ENCODE results near the gene LETMD1. TPM values are rescaled to one million over a fixed set of nuclear protein-coding genes. Genes with fewer than 3 reads are reported as not detected.

Gene LETMD1
- total RNA-seq, 1 donor from 2014 or later, result 20.6 TPM

- H3K27ac ChIP-seq (replicated peaks), result peak within 1 kb of the TSS; percentile 97
- H3K4me3 ChIP-seq, result peak within 1 kb of the TSS; percentile 91
- H3K9me3 ChIP-seq (replicated peaks), result no peaks in the 10 kb centered on the region
- no peaks in the 10 kb centered on the region for H3K27me3 ChIP-seq (ENCODE audit: low read depth)
- TF ChIP-seq CTCF (IDR thresholded peaks at IDR 0.05; ENCODE audit: borderline replicate concordance), result no peak
- intact Hi-C loops (cut with micrococcal nuclease), result no loop called here
- DNase-seq, result peak; percentile 98
- peaks cover 31% of the 10 kb centered on the region for H3K4me1 ChIP-seq
- no peaks in the 10 kb centered on the region for H3K36me3 ChIP-seq
These were observed 35.2 kb downstream of the LETMD1 start, which contains the start of gene CSRNP2 for GRCh38 chr12:51083126-51083833. TSS of gene CSRNP2 (minus strand) at chr12:51083596. CDS start at chr12:51076561, 7,035 bp downstream.

GRCh38 chr12:51085757-51086156 lies 37.6 kb downstream of the LETMD1 start:
- no peaks in the 10 kb centered on the region for H3K27me3 ChIP-seq (ENCODE audit: low read depth)
- H3K4me1 ChIP-seq, result peaks cover 28% of the 10 kb centered on the region
- intact Hi-C loops (cut with micrococcal nuclease), result no loop called here
- no peak overlapping the region for H3K27ac ChIP-seq (replicated peaks)
- H3K36me3 ChIP-seq, result no peaks in the 10 kb centered on the region
- DNase-seq, result no peak
- no peak overlapping the region for H3K4me3 ChIP-seq
- no peak for TF ChIP-seq CTCF (IDR thresholded peaks at IDR 0.05; ENCODE audit: borderline replicate concordance)
- H3K9me3 ChIP-seq (replicated peaks), result no peaks in the 10 kb centered on the region

- TF ChIP-seq CTCF (IDR thresholded peaks at IDR 0.05; ENCODE audit: borderline replicate concordance), result no peak
- DNase-seq, result no peak
- Histone ChIP-seq H3K27me3 (ENCODE audit: low read depth) (no peaks in the 10 kb centered on the region), H3K36me3 (peaks cover 6% of the 10 kb centered on the region), H3K4me1 (peaks cover 17% of the 10 kb centered on the region), H3K4me3 (no peak overlapping the region), H3K9me3 (replicated peaks) (no peaks in the 10 kb centered on the region), H3K27ac (replicated peaks) (no peak overlapping the region)
- intact Hi-C loops (cut with micrococcal nuclease), result no loop called here
These were observed 38.8 kb downstream of the LETMD1 start for GRCh38 chr12:51086933-51087332.

GRCh38 chr12:51087818-51088217 lies 39.7 kb downstream of the LETMD1 start:
- peaks cover 8% of the 10 kb centered on the region for H3K4me1 ChIP-seq
- no peak for DNase-seq
- H3K9me3 ChIP-seq (replicated peaks), result no peaks in the 10 kb centered on the region
- H3K36me3 ChIP-seq, result peaks cover 12% of the 10 kb centered on the region
- intact Hi-C loops (cut with micrococcal nuclease), result no loop called here
- TF ChIP-seq CTCF (IDR thresholded peaks at IDR 0.05; ENCODE audit: borderline replicate concordance), result no peak
- H3K27ac ChIP-seq (replicated peaks), result no peak overlapping the region
- H3K27me3 ChIP-seq (ENCODE audit: low read depth), result no peaks in the 10 kb centered on the region
- H3K4me3 ChIP-seq, result no peak overlapping the region

GRCh38 chr12:51090705-51091229 lies 42.6 kb downstream of the LETMD1 start:
- intact Hi-C loops (cut with micrococcal nuclease), result no loop called here
- TF ChIP-seq CTCF (IDR thresholded peaks at IDR 0.05; ENCODE audit: borderline replicate concordance), result no peak
- DNase-seq, result no peak
- Histone ChIP-seq H3K9me3 (replicated peaks) (no peaks in the 10 kb centered on the region), H3K27ac (replicated peaks) (no peak overlapping the region), H3K27me3 (ENCODE audit: low read depth) (no peaks in the 10 kb centered on the region), H3K36me3 (peaks cover 36% of the 10 kb centered on the region), H3K4me3 (no peak overlapping the region), H3K4me1 (no peaks in the 10 kb centered on the region)
